Hepatic stellate cell (primary cell): ENCODE data around the gene ZXDC.

Experiments used
- DNase-seq: peaks from one replicate; pipeline ENCODE4 v3.0.0; 2011; ENCODE audit warnings: low spot score

Gene ZXDC

DNA sequence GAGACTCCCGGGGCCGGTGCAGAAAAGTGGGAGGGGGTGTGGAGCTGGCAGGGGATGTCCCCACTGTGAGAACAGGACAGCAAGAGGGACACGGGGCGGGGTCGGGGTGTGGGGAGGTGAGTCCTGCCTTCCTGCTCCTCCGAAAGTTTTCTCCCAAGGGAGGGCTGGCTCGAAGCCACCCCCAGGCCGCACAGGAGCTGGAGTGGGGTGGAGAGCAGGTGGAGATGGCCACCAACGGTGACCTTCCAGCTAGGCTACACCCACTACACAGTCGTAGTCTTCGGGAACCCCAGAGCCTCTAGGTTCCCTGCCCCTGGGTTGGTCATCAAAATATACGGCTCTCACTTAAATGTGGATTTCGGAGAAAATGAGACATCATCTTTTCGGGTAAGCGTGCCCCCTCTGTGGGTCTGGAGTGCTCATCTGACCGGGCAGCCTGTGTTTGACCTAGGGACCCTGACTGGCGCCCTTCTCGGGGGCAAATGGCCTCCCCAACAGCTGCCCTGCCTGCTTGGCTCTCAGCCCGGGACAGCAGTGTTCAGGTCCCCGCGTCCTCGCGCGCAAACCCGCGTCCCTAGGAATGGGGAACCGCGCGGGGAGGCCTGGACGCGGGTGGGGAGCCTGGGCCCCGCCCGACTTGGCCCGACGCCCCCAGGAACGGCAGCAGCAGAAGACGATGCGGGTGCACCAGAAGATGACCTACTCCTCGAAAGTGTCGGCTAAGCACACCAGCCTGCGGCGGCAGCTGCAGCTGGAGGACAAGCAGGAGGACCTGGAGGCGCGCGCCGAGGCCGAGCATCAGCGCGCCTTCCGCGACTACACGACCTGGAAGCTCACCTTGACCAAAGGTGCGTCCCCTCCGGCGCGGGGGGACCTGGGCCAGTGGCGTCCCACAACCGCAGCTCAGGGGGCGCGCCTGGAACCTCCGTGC lies 59.8 kb downstream of the ZXDC start:
- no peak for DNase-seq

GRCh38 chr3:126414961-126415660 lies 60.6 kb downstream of the ZXDC start:
- DNase-seq: no peak

DNA sequence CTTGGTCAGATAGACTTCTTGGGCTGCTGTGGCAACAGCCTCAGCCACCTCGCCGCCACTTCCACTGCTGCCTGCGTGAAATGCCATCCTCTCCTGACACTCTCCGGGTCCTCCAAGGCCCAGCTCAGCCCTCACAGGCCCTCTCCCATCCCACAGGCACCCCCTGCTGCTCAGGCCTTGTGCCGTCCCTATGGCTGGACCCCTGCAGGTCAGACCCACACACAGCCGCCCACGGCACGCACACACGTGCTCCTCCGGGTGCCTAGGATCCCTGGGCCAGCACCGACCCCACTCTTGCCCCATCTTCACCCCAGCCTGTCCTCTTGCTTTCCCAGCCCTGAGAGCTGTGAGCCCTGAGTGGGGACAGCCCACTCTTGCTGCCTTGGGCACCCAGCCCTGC lies 61.3 kb downstream of the ZXDC start:
- no peak for DNase-seq

GRCh38 chr3:126413693-126414080 lies 62.0 kb downstream of the ZXDC start:
- no peak for DNase-seq

GRCh38 chr3:126412841-126413692 lies 62.6 kb downstream of the ZXDC start:
- DNase-seq: no peak

DNA sequence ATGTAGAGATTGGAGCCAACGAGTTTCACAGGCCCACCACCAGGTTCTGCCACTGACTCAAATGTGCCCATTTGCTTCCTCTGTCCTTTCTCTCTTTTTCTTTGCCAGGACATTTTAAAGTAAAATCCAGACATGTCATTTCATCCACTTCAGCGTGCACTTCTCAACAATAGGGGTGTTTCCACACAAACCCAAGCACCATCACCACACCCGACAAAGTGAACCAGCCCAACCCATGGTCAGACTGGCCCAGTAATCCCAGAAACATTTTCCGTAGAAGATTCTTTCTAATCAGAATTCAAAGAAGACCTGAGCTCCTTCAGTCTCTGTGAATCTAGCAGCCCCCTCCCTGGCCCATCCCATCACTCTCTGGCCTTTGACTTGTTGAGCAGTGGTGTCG lies 67.6 kb downstream of the ZXDC start:
- no peak for DNase-seq

DNA sequence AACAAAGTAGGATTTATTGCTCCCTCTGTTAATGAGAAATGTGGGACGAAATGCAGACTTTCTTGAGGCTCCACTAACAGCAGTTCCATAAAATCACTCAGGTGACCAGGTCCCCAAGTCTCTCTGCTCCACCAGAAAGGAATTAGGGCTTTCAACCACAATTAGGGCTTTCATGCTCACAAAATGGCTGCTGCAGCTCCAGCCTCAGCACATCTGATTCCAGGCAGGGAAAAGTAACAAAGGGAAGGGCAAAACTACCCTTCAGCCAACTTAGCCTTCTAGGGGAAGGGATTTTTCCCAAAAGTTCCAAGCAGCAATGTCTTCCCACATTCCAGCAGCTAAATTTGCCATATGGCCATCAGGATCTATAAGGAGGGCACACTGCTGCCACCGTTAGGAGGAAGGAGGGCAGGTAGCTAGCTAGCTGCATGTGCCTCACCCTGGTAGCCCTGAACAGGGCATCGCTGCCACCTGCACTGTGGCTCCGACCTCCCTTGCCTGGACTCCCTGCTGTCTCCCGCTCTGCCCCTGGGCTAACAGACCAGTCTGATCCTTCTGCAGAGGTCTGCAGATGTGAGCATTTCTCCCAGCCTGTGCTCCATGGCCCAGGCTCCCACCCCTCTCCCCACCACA lies 68.2 kb downstream of the ZXDC start:
- no peak for DNase-seq

DNA sequence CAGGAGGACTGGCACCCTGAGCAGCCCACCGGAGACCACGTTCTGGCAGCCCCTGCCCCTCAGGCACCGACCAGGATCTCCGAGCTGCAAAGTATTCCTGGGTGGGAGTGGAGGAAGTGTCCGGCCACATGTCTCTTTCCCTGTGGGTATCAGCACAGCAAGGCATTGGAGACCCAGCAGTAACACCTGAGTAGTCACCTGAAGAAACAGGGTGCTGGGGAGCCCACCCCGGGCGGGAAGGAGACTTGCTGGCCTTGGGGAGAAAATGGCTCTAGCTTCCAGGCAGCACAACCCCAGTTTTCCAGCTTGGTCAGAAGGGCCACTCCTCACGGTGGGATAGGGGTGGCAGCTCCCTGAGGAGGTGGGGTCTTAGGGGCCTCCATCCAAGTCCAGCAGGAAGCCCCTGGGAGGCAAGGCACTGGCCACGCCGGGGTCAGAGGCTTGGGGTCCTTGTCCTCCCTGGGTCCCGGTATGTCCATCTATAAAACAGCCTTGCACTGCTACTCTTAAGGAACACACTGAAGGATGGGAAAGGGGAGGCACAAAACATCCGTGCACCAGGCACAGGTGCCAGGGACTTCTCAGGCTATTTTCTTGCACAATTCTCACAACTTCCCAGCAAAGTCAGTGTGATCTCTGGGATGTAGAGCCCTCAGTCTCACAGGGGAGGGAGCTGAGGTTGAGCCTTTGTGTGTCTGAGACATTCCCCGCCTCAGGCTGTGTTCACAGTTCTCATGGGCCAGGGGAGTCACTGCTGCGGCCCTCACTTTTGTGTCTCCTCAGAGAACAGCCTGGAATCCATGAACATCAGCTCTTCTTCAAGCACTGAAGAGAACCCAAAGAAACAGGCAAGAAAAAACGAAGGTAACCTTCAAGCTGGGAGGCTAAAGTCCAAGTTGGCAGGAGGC lies 69.0 kb downstream of the ZXDC start:
- no peak for DNase-seq

DNA sequence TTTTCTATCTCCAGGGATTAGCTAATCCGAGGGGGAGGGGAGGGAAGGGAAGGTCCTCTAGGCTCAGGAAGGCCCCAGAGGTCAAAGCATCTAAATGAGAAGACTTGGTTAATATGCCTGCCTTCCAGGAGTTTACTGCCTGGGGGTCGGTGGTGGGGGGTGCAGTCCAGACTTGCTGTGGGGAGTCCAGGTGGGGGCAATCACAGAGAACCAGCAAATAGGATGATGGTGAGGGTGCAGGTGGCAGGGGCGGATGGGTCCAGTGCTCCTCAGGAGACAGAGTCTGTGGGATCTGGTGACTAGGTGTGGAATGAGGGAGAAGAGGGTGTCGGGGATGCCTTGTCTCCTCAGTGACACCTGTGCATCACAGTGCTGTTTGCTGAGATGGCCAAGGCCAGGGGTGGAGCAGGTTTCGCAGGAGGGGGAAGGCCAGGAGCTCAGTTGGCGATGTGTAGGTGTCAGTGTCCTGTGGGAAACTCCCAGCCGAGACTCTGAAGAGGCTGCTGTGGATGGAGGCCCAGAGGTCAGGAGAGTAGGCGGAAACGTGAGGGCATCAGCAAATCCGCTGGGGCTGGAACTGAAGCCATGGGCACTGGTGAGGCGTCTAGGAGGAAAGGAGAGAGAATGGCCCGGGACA lies 72.9 kb downstream of the ZXDC start:
- DNase-seq: no peak

DNA sequence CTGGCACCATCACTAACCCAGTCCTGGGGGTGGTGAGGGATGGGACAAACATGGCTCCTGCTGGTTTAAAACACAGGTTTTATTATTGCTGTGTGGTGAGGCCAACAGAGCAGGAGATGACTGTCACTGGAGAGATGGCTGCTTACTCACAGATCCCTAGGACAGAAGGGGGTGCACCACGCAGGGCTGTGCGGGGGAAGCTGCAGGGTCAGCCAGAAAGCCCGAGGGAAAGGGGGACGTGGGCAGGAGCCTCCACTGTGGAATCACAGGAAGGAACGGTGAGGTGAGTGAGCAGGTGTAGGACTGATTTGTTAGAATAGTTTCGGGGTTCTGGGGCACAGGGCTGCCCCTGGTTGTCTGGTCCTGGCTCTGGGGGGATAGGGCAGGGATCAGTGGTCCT lies 73.5 kb downstream of the ZXDC start:
- no peak for DNase-seq

GRCh38 chr3:126401611-126402160 lies 74.0 kb downstream of the ZXDC start:
- DNase-seq: no peak

DNA sequence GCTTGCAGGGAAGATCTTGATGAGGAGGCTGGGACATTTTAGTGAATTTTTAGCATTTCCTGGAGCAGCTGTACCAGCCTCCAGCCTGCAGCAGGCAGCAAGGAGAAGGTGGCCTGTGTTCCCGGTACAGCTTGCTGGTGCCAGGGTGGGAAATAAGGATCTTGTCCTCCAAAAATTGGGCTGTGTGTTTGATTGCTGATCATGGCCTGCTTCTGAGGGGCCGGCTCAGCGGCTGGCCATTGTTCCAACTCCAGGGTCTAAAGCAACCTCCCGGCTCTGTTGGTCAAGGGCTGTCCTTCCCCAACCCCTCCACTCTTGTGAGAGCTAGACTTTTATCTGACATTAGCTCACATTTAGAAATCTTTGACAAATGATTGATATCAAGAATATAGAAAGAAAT lies 75.9 kb downstream of the ZXDC start:
- no peak for DNase-seq

GRCh38 chr3:126399351-126399735 lies 76.3 kb downstream of the ZXDC start:
- DNase-seq: no peak

GRCh38 chr3:126398423-126399350 lies 77.0 kb downstream of the ZXDC start:
- no peak for DNase-seq

- DNase-seq: no peak
These were observed 77.9 kb downstream of the ZXDC start for GRCh38 chr3:126397610-126398422.

GRCh38 chr3:126396536-126396935 lies 79.2 kb downstream of the ZXDC start:
- DNase-seq: no peak

- DNase-seq: no peak
These were observed 79.7 kb downstream of the ZXDC start for GRCh38 chr3:126395846-126396513.

- DNase-seq: no peak
These were observed 80.7 kb downstream of the ZXDC start for GRCh38 chr3:126394977-126395321.
